HepG2 (cell line): ENCODE measurements around the gene TTLL1. TPM values are rescaled to one million over a fixed set of nuclear protein-coding genes. Genes with fewer than 3 reads are reported as not detected.

Experiments
- CREM ChIP-seq, 2 experiments: sonication (generic) in 1 of 2; formaldehyde crosslinking in 1 of 2; IDR thresholded peaks; 2 replicates each; pipeline versions ENCODE4 v1.4.0 to v1.6.1; 2016 to 2020; ENCODE audit warnings: antibody characterized with exemption in 1 of 2, mild to moderate bottlenecking in 1 of 2, missing genetic modification reagents in 1 of 2
- EED ChIP-seq: sonication (generic); formaldehyde crosslinking; IDR thresholded peaks from 2 replicates; pipeline ENCODE4 v1.5.0; 2020; ENCODE audit warnings: mild to moderate bottlenecking, missing genetic modification reagents
- ERF ChIP-seq: IDR thresholded peaks from 2 replicates; pipeline ENCODE4 v1.6.1; 2018; ENCODE audit warnings: missing biosample characterization, missing genetic modification reagents
- HNRNPUL1 ChIP-seq: fragments of 200-400 bp; formaldehyde crosslinking; IDR thresholded peaks from 2 replicates; pipeline ENCODE4 v1.6.1; 2017; ENCODE audit warnings: low read depth, mild to moderate bottlenecking, low read length, moderate library complexity
- MTF2 ChIP-seq: sonication (generic); formaldehyde crosslinking; IDR thresholded peaks from 2 replicates; pipeline ENCODE4 v1.5.0; 2020; ENCODE audit warnings: missing genetic modification reagents, borderline replicate concordance
- SAFB2 ChIP-seq: sonication (generic); formaldehyde crosslinking; IDR thresholded peaks from 2 replicates; pipeline ENCODE4 v1.5.1; 2020; ENCODE audit warnings: missing genetic modification reagents, low read depth, mild to moderate bottlenecking, borderline replicate concordance
- ZBTB20 ChIP-seq: sonication (generic); formaldehyde crosslinking; IDR thresholded peaks from 2 replicates; pipeline ENCODE4 v1.8.1; 2023; ENCODE audit warnings: missing genetic modification reagents, low read depth, mild to moderate bottlenecking, borderline replicate concordance
- ZFYVE20 ChIP-seq: sonication (generic); formaldehyde crosslinking; IDR thresholded peaks from 2 replicates; pipeline ENCODE4 v1.8.0; 2023; ENCODE audit warnings: low read depth, mild to moderate bottlenecking, moderate library complexity, missing genetic modification reagents, borderline replicate concordance
- ZNF263 ChIP-seq: sonication (generic); formaldehyde crosslinking; IDR thresholded peaks from 2 replicates; pipeline ENCODE4 v1.4.0; 2020; ENCODE audit warnings: missing genetic modification reagents
- ZNF317 ChIP-seq: sonication (generic); formaldehyde crosslinking; IDR thresholded peaks from 2 replicates; pipeline ENCODE4 v1.5.0; 2020; ENCODE audit warnings: mild to moderate bottlenecking, missing genetic modification reagents
- polyA plus RNA-seq, 8 experiments: library from polyadenylated mRNA; depleted of rRNA in 3 of 8; stranded (reverse) in 7 of 8; unstranded in 1 of 8; fragments of >200 nt; fragmentation: Illumina TruSeq in 4 of 8; extraction: Trizol in 4 of 8; gene quantifications; 2 replicates each; pipeline versions ENCODE4 v1.2.1 to v1.2.3, GENCODE V29; 2011 to 2016; ENCODE audit warnings: low read depth in 4 of 8, missing spikeins in 1 of 8, mixed read lengths in 1 of 8; ENCODE audit not compliant: insufficient read depth in 1 of 8
- total RNA-seq, 5 experiments: library from RNA; depleted of rRNA; stranded (reverse); fragments of >200 nt; fragmentation: Illumina TruSeq; extraction: Trizol; gene quantifications; 2 replicates each; pipeline ENCODE4 v1.2.3, GENCODE V29; 2016; ENCODE audit warnings: low read depth in 1 of 5
- TF ChIP-seq, protein P1 (sequence below): sonication (generic); formaldehyde crosslinking; IDR thresholded peaks from 2 replicates; pipeline ENCODE4 v1.8.1; 2022; ENCODE audit warnings: low read depth, mild to moderate bottlenecking, missing genetic modification reagents
- TF ChIP-seq, protein P2 (sequence below): sonication (generic); formaldehyde crosslinking; IDR thresholded peaks from 2 replicates; pipeline ENCODE4 v1.4.0; 2020; ENCODE audit warnings: mild to moderate bottlenecking, missing genetic modification reagents
- TF ChIP-seq, protein P3 (sequence below): sonication (generic); formaldehyde crosslinking; IDR thresholded peaks from 2 replicates; pipeline ENCODE4 v1.4.0; 2020; ENCODE audit warnings: low read depth, missing genetic modification reagents
- TF ChIP-seq, protein P4 (sequence below): sonication (generic); formaldehyde crosslinking; IDR thresholded peaks from 2 replicates; pipeline ENCODE4 v1.5.1; 2020; ENCODE audit warnings: mild to moderate bottlenecking, missing genetic modification reagents, moderate library complexity
- TF ChIP-seq, protein P5 (sequence below): sonication (generic); formaldehyde crosslinking; IDR thresholded peaks from 2 replicates; pipeline ENCODE4 v1.4.0; 2020; ENCODE audit warnings: mild to moderate bottlenecking, missing genetic modification reagents, borderline replicate concordance

TTLL1 gene
- total and polyA plus RNA-seq, 2 of the 13 experiments (the other 11 are each of a cell fraction or from before 2014, with no cell fraction given): 1.6 to 5.3 TPM

DNA sequence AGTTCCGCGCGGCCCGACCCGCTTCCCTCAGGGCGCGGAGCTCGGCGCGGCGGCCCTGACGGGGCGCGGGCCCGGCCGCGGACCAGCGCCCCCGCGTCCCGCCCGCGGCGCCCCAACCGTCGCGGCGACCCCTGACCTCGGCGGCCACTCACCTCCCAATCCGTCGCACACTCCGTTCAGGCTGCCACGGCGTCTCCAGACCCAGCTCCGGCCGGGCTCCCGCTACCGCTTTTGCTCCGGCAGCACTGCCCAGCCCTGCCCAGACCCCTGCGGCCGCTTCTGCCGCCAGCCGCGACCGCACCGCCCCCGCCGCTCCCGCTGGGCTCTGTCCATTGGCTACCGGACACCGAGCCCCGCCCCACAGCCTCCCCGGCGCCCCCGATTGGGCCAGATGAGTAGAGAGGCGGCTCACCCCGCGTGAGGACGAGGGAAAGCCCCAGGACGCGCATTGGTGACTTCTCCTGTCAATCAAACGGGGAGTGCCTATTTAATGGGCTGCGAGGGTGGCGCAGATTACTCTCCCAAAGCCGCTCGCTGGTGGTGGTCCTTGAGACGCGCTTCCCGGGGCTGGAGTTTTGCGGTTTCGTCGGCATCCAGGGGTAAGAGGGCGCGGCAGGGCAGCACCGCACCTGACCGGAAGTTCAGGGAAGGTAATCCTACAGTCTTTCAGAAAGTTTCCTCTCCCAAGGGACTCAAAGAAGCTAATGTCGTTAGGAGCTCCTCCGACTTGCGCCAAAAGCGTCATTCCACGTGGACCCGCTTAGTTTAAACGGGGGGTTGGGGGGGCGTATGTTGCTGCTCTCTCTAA, 74.1 kb downstream of the TTLL1 start, which contains the start of gene PACSIN2 (continued):
- TF ChIP-seq, protein P1, sequence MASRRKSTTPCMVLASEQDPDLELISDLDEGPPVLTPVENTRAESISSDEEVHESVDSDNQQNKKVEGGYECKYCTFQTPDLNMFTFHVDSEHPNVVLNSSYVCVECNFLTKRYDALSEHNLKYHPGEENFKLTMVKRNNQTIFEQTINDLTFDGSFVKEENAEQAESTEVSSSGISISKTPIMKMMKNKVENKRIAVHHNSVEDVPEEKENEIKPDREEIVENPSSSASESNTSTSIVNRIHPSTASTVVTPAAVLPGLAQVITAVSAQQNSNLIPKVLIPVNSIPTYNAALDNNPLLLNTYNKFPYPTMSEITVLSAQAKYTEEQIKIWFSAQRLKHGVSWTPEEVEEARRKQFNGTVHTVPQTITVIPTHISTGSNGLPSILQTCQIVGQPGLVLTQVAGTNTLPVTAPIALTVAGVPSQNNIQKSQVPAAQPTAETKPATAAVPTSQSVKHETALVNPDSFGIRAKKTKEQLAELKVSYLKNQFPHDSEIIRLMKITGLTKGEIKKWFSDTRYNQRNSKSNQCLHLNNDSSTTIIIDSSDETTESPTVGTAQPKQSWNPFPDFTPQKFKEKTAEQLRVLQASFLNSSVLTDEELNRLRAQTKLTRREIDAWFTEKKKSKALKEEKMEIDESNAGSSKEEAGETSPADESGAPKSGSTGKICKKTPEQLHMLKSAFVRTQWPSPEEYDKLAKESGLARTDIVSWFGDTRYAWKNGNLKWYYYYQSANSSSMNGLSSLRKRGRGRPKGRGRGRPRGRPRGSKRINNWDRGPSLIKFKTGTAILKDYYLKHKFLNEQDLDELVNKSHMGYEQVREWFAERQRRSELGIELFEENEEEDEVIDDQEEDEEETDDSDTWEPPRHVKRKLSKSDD (CRISPR knock-in tag): no peak; the same call in 1 of the 2 replicates
- TF ChIP-seq SAFB2 (CRISPR knock-in tag) (peak; percentile 3; the same call in 1 of the 2 replicates), EED (CRISPR knock-in tag) (no peak), HNRNPUL1 (no peak), ZFYVE20 (no peak), ZBTB20 (CRISPR knock-in tag) (peak; percentile 69; the same call in 1 of the 2 replicates), ERF (CRISPR knock-in tag) (peak; percentile 93), MTF2 (no peak), CREM (IDR thresholded peaks at IDR 0.05) (peak; percentile 71), CREM (CRISPR knock-in tag; IDR thresholded peaks at IDR 0.05) (no peak), ZNF317 (CRISPR knock-in tag) (peak; percentile 77), ZNF263 (CRISPR knock-in tag) (peak; percentile 38; the same call in 1 of the 2 replicates)
- TF ChIP-seq, protein P2, sequence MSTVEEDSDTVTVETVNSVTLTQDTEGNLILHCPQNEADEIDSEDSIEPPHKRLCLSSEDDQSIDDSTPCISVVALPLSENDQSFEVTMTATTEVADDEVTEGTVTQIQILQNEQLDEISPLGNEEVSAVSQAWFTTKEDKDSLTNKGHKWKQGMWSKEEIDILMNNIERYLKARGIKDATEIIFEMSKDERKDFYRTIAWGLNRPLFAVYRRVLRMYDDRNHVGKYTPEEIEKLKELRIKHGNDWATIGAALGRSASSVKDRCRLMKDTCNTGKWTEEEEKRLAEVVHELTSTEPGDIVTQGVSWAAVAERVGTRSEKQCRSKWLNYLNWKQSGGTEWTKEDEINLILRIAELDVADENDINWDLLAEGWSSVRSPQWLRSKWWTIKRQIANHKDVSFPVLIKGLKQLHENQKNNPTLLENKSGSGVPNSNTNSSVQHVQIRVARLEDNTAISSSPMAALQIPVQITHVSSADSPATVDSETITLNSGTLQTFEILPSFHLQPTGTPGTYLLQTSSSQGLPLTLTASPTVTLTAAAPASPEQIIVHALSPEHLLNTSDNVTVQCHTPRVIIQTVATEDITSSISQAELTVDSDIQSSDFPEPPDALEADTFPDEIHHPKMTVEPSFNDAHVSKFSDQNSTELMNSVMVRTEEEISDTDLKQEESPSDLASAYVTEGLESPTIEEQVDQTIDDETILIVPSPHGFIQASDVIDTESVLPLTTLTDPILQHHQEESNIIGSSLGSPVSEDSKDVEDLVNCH (CRISPR knock-in tag): no peak
- TF ChIP-seq, protein P3, sequence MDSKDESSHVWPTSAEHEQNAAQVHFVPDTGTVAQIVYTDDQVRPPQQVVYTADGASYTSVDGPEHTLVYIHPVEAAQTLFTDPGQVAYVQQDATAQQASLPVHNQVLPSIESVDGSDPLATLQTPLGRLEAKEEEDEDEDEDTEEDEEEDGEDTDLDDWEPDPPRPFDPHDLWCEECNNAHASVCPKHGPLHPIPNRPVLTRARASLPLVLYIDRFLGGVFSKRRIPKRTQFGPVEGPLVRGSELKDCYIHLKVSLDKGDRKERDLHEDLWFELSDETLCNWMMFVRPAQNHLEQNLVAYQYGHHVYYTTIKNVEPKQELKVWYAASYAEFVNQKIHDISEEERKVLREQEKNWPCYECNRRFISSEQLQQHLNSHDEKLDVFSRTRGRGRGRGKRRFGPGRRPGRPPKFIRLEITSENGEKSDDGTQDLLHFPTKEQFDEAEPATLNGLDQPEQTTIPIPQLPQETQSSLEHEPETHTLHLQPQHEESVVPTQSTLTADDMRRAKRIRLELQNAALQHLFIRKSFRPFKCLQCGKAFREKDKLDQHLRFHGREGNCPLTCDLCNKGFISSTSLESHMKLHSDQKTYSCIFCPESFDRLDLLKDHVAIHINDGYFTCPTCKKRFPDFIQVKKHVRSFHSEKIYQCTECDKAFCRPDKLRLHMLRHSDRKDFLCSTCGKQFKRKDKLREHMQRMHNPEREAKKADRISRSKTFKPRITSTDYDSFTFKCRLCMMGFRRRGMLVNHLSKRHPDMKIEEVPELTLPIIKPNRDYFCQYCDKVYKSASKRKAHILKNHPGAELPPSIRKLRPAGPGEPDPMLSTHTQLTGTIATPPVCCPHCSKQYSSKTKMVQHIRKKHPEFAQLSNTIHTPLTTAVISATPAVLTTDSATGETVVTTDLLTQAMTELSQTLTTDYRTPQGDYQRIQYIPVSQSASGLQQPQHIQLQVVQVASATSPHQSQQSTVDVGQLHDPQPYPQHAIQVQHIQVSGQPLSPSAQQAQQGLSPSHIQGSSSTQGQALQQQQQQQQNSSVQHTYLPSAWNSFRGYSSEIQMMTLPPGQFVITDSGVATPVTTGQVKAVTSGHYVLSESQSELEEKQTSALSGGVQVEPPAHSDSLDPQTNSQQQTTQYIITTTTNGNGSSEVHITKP (CRISPR knock-in tag): 0 out of 2 replicates have a peak, but pooled peaks have one; percentile 56
- TF ChIP-seq, protein P4, sequence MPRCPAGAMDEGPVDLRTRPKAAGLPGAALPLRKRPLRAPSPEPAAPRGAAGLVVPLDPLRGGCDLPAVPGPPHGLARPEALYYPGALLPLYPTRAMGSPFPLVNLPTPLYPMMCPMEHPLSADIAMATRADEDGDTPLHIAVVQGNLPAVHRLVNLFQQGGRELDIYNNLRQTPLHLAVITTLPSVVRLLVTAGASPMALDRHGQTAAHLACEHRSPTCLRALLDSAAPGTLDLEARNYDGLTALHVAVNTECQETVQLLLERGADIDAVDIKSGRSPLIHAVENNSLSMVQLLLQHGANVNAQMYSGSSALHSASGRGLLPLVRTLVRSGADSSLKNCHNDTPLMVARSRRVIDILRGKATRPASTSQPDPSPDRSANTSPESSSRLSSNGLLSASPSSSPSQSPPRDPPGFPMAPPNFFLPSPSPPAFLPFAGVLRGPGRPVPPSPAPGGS (CRISPR knock-in tag): 0 out of 2 replicates have a peak, but pooled peaks have one; percentile 25
- TF ChIP-seq, protein P5, sequence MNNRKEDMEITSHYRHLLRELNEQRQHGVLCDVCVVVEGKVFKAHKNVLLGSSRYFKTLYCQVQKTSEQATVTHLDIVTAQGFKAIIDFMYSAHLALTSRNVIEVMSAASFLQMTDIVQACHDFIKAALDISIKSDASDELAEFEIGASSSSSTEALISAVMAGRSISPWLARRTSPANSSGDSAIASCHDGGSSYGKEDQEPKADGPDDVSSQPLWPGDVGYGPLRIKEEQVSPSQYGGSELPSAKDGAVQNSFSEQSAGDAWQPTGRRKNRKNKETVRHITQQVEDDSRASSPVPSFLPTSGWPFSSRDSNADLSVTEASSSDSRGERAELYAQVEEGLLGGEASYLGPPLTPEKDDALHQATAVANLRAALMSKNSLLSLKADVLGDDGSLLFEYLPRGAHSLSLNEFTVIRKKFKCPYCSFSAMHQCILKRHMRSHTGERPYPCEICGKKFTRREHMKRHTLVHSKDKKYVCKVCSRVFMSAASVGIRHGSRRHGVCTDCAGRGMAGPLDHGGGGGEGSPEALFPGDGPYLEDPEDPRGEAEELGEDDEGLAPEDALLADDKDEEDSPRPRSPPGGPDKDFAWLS: no peak
